Skeletal muscle satellite cell (primary cell): ENCODE results near the gene GJA3.

ENCODE experiments used
- H3K27me3 ChIP-seq: 2 replicates; pipeline ENCODE4 v1.7.0; 2013; ENCODE audit warnings: low read length; ENCODE audit not compliant: control insufficient read depth, insufficient read depth
- H3K36me3 ChIP-seq: 2 replicates; pipeline ENCODE4 v1.7.0; 2013; ENCODE audit warnings: mild to moderate bottlenecking, control low read depth, low read length; ENCODE audit not compliant: insufficient read depth
- H3K4me1 ChIP-seq: 2 replicates; pipeline ENCODE4 v1.7.0; 2013; ENCODE audit warnings: low read length; ENCODE audit not compliant: control insufficient read depth, insufficient read depth
- H3K4me2 ChIP-seq: 2 replicates; pipeline ENCODE4 v1.7.0; 2013; ENCODE audit warnings: mild to moderate bottlenecking, low read length
- H3K4me3 ChIP-seq: 2 replicates; pipeline ENCODE4 v1.7.0; 2013; ENCODE audit warnings: low read length
- H3K9ac ChIP-seq: 2 replicates; pipeline ENCODE4 v1.7.0; 2013; ENCODE audit warnings: mild to moderate bottlenecking, low read depth, low read length, moderate library complexity
- H3K9me3 ChIP-seq: replicated peaks from 2 replicates; pipeline ENCODE4 v1.7.0; 2013; ENCODE audit warnings: mild to moderate bottlenecking, control low read depth, low read length

GJA3 gene

DNA sequence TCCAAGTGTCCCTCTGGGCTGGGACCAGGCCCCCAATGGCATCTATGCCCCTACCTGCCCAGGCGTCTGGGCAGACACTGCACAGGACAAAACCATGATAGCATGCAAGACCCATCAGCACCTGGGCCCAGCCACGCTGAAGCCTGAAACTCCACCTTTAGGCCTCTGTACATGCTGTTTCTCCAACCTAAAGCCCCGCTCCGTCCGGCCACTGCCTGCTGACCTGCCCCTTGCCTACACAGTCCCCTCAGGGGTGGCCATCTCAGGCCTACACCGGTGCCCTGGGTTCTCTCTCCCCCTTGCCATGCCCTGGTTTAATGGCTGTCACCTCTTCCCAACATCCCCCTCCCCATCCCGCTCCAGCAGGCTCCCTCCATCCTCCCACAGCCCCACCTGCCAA, 15.3 kb downstream of the GJA3 start:
- Histone ChIP-seq H3K9me3 (no peaks in the 10 kb centered on the region), H3K27me3 (peaks cover 90% of the 10 kb centered on the region), H3K4me2 (no peak overlapping the region)

DNA sequence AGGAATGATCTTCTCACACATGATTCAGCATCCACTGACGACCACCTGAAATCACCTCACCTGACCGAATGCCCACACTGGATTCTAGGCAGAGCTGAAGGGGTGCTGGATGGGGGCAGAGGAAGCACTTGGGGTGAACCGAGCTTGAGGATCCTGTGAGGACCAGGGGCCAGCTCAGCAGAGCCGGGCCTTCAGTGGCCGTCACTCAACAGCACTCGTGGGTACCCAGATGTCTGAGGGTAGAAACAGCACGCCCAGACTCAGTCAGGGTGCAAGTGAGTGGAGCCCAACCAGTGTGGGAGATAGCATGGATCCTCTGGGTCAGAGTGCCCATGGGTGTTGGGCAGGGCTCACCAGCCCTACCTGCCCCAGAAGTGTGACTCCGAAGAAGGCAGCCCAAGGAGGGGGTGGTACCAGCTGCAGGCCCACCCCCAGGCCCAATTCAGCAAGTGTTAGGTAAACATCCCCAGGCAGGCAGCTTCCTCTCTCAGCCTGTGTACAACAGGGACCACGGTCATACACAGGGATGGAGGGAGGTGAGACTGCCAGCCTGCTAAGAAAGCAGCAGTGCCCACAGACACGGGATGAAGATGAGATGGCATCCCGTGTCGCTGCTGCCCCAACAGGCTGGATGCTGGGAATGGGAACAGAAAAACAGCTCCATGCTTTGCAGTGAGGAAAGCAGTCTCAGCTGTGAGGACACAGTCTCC, 16.6 kb downstream of the GJA3 start:
- Histone ChIP-seq H3K4me3 (no peak overlapping the region), H3K36me3 (no peaks in the 10 kb centered on the region), H3K27me3 (peaks cover 92% of the 10 kb centered on the region)

More for the DNA sequence above, 15.3 kb downstream of the GJA3 start:
- Histone ChIP-seq H3K4me1 (no peaks in the 10 kb centered on the region), H3K9ac (no peak overlapping the region), H3K36me3 (no peaks in the 10 kb centered on the region), H3K4me3 (no peak overlapping the region)

DNA sequence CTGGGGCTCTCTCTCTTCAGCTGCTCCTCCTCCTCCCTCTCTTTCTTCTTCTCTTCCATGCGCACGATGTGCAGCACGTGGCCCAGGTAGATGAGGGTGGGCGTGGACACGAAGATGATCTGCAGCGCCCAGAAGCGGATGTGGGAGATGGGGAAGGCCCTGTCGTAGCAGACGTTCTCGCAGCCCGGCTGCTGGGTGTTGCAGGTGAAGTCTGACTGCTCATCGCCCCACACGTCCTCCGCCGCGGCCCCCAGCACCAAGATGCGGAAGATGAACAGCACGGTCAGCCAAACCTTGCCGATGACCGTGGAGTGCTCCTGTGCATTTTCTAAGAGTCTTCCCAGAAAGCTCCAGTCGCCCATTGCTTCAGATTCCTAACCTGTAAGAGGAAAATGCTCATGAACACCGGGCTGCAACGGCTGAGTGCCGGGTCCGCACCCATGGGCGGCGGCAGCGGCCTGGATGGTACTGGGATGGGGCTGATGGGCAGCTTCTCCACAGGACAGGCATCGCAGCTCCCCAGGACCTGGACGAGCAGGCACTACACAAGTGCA, 17.8 kb downstream of the GJA3 start:
- no peaks in the 10 kb centered on the region for H3K36me3 ChIP-seq
- H3K27me3 ChIP-seq, result peaks cover 91% of the 10 kb centered on the region
- H3K4me1 ChIP-seq, result no peaks in the 10 kb centered on the region
- H3K4me3 ChIP-seq, result no peak overlapping the region
- no peak overlapping the region for H3K9ac ChIP-seq
- H3K4me2 ChIP-seq, result no peak overlapping the region
- no peaks in the 10 kb centered on the region for H3K9me3 ChIP-seq

More for the DNA sequence above, 16.6 kb downstream of the GJA3 start:
- Histone ChIP-seq H3K9ac (no peak overlapping the region), H3K9me3 (no peaks in the 10 kb centered on the region), H3K4me1 (no peaks in the 10 kb centered on the region), H3K4me2 (no peak overlapping the region)

DNA sequence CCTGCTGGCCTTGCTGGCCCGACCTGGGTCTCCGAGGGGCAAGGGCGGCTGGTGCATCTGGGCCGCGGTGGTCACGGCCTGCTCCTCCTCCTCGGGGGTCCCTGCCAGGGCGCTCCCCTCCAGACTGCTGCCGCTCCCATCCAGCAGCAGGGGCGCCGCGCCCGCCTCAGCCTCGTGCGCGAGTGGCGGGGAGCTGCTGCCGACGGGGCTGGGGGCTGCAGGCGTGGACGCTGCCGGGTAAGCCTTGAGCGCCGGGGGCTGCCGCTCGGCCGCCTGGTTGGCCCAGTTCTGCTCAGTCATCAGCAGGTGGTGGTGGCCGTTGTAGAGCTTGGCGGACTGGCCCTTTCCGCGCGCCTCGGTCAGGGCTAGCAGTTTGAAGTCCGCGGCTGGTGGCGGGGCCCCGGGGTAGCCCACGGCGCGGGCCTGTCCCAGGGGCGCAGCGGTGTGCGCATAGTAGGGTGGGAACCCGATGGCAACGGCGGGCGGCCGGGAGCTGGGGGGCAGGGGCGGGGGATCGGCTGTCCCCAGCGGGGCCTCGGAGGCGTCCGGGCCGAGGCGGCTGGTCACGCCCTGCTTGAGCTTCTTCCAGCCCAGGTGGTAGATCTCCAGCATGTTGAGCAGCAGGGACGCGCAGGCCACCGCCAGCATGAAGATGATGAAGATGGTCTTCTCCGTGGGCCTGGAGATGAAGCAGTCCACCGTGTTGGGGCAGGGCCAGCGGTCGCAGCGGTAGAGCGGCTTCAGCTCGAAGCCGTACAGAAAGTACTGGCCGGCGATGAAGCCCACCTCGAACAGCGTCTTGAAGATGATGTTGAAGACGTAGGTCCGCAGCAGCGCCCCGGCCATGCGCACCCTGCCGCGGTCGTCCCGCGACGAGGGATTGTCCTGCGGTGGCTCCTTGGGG, 18.6 kb downstream of the GJA3 start:
- Histone ChIP-seq H3K27me3 (peaks cover 91% of the 10 kb centered on the region), H3K4me3 (no peak overlapping the region), H3K36me3 (no peaks in the 10 kb centered on the region), H3K4me2 (no peak overlapping the region), H3K4me1 (no peaks in the 10 kb centered on the region), H3K9ac (no peak overlapping the region), H3K9me3 (no peaks in the 10 kb centered on the region)

DNA sequence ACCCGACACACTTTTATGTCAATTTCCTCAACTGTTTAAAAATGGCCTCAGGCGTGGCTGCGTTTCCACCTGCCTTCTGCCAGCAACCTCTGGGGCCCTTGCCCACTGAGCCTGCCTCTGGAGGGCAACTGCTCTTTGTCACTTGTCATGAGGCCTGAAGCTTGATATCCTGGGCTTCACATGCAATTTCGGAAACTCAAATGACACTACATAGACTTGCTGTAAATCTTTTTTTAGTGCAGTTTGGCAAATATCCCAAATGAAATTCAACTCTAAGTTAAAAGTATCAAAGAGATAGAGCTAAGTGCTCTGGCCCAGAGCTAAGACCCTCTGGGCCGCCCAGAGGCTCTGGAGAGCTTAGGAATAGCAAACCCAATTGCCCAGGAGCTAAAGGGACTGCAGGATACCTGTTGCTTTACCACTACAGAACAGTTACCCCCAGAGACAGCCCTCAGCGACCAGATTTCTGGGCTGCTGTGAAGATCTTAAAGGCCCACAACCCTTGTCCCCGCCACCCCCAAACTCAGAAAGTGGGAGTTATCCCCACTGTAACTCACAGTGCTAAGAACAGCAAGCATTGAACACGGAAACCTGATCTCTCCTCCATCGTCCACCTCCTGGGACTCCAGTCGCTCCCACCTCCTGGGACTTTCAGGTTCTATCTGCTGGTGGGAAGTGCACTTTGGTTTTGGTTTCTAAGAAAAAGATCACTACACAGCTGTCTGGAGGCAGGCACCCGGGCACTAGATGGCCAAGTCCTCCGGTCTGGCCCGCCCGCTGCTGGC, 19.4 kb downstream of the GJA3 start:
- Histone ChIP-seq H3K4me2 (no peak overlapping the region), H3K9ac (no peak overlapping the region), H3K27me3 (peaks cover 88% of the 10 kb centered on the region), H3K36me3 (no peaks in the 10 kb centered on the region), H3K4me1 (no peaks in the 10 kb centered on the region), H3K9me3 (no peaks in the 10 kb centered on the region), H3K4me3 (no peak overlapping the region)

DNA sequence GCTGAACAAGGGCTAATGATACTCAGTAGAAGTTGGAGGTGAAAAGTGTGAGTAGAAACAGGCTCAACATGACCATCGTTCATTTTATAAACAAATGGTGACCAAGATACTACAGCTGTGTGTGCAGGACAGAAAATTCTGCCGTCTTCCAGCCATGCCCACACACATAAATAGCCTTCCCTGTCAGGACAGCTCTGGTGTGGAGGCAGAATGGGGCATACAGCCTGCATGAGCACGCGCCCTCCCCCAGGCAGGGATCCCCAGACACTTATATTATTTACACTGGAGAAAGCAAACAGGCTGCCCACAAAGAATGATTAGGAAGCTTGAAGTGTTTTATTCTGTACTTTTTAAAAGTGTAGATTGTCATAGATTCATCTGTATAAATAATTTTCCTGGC, 20.4 kb downstream of the GJA3 start:
- no peaks in the 10 kb centered on the region for H3K36me3 ChIP-seq
- H3K27me3 ChIP-seq, result peaks cover 80% of the 10 kb centered on the region
- no peak overlapping the region for H3K4me2 ChIP-seq
- H3K4me1 ChIP-seq, result no peaks in the 10 kb centered on the region
- H3K9me3 ChIP-seq, result no peaks in the 10 kb centered on the region
- H3K4me3 ChIP-seq, result no peak overlapping the region
- H3K9ac ChIP-seq, result no peak overlapping the region

DNA sequence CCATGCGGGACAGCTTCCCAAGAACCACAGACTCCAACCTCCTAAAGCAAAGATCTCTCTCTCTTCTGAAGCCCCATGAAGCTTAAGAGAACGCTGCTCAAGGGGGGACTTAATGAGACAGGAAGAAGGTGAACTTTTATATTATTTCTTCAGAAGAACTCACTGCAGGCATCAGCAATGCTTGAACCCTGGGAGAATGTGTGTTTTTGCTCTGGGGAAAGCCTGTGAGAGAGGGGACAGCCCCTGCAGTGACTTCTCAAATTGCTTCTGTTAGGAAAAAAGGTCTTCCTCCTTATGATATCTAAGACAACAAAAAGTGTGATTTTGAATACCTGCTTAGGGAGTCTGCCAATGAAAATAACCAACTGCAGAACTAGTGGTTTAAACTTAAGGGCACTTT, 23.0 kb downstream of the GJA3 start:
- H3K36me3 ChIP-seq, result no peaks in the 10 kb centered on the region
- no peaks in the 10 kb centered on the region for H3K9me3 ChIP-seq
- no peak overlapping the region for H3K9ac ChIP-seq
- no peak overlapping the region for H3K4me2 ChIP-seq
- H3K27me3 ChIP-seq, result peaks cover 61% of the 10 kb centered on the region
- no peaks in the 10 kb centered on the region for H3K4me1 ChIP-seq
- no peak overlapping the region for H3K4me3 ChIP-seq

DNA sequence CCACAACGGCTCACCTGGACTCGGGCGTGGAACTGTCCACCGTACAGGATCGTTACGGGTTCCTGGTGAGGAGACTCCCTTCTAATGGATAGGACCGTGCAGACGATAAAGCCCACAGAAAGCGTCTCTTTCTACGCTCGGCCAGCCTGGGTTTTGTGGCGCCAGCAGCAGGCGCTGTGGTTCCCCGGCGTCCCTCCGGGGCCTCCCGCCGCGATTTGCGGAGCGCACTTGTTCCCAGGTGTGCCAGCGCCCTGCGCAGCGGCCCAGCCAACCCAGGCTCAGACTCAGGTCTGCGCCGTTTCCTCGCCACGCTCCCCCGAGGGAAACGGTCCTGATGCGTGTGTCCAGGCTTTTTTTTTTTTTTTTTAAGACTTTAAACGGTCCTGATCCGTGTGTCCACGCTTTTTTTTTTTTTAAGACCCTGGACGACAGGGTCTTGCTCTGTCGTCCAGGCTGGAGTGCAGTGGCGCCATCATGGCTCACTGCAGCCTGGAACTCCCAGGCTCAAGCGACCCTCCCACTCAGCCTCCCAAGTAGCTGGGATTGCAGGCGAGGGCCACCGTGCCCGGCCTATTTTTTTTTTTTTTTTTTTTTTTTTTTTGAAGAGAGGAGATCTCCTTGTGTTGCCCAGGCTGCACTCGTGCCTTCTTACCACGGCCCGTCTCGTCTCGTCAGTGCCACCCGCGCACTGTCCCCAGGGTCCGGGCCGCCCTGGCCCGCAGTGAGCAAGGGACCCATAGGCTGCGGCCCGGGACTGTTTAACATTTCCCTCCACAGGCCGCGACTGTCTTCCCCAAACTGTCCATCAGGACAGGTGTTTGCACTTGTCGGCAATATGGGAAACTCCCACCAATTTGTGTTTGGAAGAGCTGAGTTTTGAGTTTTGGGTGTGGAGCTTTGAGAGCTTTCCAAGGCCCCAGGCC, 23.8 kb downstream of the GJA3 start:
- H3K27me3 ChIP-seq, result peaks cover 58% of the 10 kb centered on the region
- no peak overlapping the region for H3K4me3 ChIP-seq
- no peaks in the 10 kb centered on the region for H3K4me1 ChIP-seq
- peak overlapping the region; percentile 56 for H3K4me2 ChIP-seq
- H3K9me3 ChIP-seq, result no peaks in the 10 kb centered on the region
- no peaks in the 10 kb centered on the region for H3K36me3 ChIP-seq
- no peak overlapping the region for H3K9ac ChIP-seq

DNA sequence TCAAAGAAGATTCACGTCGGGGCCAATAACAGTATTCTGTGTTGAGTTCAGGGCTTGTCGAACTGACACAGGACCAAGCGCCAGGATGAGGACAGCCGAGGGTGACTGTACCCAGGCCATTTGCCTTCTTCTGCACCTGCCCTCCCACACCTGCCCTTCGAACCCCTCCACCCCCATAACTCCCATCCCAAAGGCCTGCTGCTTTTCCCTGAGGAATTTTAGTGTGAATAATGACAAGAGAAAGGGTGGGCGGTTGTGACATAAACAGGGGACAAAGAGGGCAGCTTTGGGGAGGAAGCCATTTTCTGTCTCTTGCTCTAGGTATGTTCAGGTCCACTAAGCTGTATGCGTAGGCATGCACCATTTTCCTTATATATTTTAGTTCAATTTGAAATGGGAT, 26.1 kb downstream of the GJA3 start:
- Histone ChIP-seq H3K4me2 (no peak overlapping the region), H3K36me3 (no peaks in the 10 kb centered on the region), H3K9me3 (no peaks in the 10 kb centered on the region), H3K4me1 (no peaks in the 10 kb centered on the region), H3K27me3 (peaks cover 51% of the 10 kb centered on the region), H3K4me3 (no peak overlapping the region), H3K9ac (no peak overlapping the region)

DNA sequence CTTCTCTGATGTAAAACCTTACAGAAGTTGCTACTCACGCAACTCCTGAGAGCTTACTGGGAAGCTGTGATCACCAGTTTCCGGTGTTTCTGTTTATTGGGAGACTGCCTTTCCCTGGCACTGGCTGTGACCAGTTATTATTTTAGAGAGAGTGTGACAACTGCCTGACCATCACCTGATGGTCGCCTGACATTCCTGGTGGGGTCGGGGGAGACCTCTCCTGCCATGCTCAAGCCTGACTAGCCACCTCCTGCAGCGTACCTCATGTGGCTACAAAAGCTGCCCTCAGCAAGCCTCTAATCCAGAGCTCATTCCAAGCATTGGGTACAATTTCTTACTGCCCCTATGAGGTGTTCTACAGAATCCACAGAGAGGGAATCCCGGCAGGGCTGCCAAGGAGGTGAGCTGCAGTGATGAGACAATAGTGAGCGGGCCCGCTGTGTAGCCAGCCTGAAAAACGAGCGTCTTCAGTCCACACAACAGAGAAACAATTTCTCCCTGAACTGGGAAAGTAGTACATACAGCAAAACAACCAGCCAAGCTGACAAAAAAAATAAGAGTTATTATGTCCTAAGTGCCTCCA, 28.7 kb downstream of the GJA3 start:
- H3K4me3 ChIP-seq, result no peak overlapping the region
- H3K9ac ChIP-seq, result no peak overlapping the region
- H3K36me3 ChIP-seq, result no peaks in the 10 kb centered on the region
- H3K4me1 ChIP-seq, result peaks cover 18% of the 10 kb centered on the region
- no peaks in the 10 kb centered on the region for H3K9me3 ChIP-seq
- no peak overlapping the region for H3K4me2 ChIP-seq
- H3K27me3 ChIP-seq, result peaks cover 33% of the 10 kb centered on the region
